ENCODE measurements around the gene RALGAPA1. TPM values are rescaled to one million over a fixed set of nuclear protein-coding genes. Genes with fewer than 3 reads are reported as not detected.

RALGAPA1 gene
- total and polyA plus RNA-seq, 2 donors (not counting 1 experiment from before 2014, with no cell fraction given) = 17.3 to 94.0 TPM

DNA sequence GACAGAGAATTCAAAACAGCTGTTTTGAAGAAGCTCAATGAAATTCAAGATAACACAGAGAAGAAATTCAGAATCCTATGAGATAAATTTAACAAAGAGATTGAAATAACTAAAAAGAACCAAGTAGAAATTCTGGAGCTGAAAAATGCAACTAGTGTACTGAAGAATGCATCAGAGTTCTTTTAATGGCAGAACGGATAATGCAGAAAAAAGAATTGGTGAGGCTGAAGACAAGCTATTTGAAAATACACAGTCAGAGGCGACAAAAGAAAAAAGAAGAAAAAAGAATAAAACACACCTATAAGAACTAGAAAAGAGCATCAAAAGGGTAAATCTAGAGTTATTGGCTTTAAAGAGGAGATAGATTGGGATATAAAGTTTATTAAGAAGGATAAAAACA lies 171.8 kb downstream of the RALGAPA1 start:
- DNase-seq (no peak), ATAC-seq (ENCODE audit: low read depth) (no peak)
- Histone ChIP-seq H4K20me1 (ENCODE audit: control insufficient read depth, insufficient read depth, low read length, poor library complexity, severe bottlenecking) (no peaks in the 10 kb centered on the region), H3K4me2 (replicated peaks; ENCODE audit: low read depth, low read length, poor library complexity, severe bottlenecking) (no peak overlapping the region), H3K9ac (ENCODE audit: low read length) (no peak overlapping the region), H2AFZ (ENCODE audit: insufficient read depth, low read depth, low read length, poor library complexity, severe bottlenecking) (no peak overlapping the region), H3K27ac (ENCODE audit: low read length in 2 of 2) (no peak overlapping the region), H3K4me1 (ENCODE audit: control insufficient read depth in 2 of 2, insufficient read depth in 2 of 2, low read length in 2 of 2) (no peaks in the 10 kb centered on the region), H3K79me2 (ENCODE audit: control insufficient read depth, insufficient read depth, low read length) (no peaks in the 10 kb centered on the region), H3K27me3 (replicated peaks in 1 of 4; ENCODE audit: control extremely low read depth in 1 of 4, control insufficient read depth in 3 of 4, insufficient read depth in 4 of 4, low read length in 3 of 4) (no peaks in the 10 kb centered on the region), H3K36me3 (replicated peaks in 1 of 2; ENCODE audit: control extremely low read depth in 1 of 2, control insufficient read depth in 1 of 2, extremely low read depth in 1 of 2, insufficient read depth in 2 of 2, low read length in 1 of 2) (peaks cover 9 to 12% of the 10 kb centered on the region in 2 experiments), H3K9me3 (ENCODE audit: control extremely low read depth in 1 of 3, control insufficient read depth in 2 of 3, insufficient read depth in 1 of 3, low read length in 2 of 3) (peaks cover 0 to 5% (median 2%) of the 10 kb centered on the region in 3 donors), H3K4me3 (ENCODE audit: control extremely low read depth in 1 of 5, extremely low read depth in 1 of 5, insufficient read depth in 1 of 5, low read depth in 2 of 5, low read length in 4 of 5) (no peak overlapping the region)
- ChIA-PET CTCF (no interaction called here), POLR2A (no interaction called here)
- Mint-ChIP-seq H3K4me1 (peaks cover 3% of the 10 kb centered on the region), H3K27ac (no peak overlapping the region), H3K9me3 (ENCODE audit: insufficient read depth) (peaks cover 3% of the 10 kb centered on the region), H3K4me3 (no peak overlapping the region), H3K27me3 (no peaks in the 10 kb centered on the region)
- intact Hi-C loops (cut with micrococcal nuclease) = no loop called here
- WGBS (ENCODE audit: insufficient coverage) = no CpG with 5 or more reads among the region's 2 CpGs
- TF ChIP-seq EZH2 (IDR thresholded peaks at IDR 0.05; ENCODE audit: borderline replicate concordance, insufficient read depth, low read depth, low read length, poor library complexity, severe bottlenecking) = no peak
- TF ChIP-seq, protein P1, sequence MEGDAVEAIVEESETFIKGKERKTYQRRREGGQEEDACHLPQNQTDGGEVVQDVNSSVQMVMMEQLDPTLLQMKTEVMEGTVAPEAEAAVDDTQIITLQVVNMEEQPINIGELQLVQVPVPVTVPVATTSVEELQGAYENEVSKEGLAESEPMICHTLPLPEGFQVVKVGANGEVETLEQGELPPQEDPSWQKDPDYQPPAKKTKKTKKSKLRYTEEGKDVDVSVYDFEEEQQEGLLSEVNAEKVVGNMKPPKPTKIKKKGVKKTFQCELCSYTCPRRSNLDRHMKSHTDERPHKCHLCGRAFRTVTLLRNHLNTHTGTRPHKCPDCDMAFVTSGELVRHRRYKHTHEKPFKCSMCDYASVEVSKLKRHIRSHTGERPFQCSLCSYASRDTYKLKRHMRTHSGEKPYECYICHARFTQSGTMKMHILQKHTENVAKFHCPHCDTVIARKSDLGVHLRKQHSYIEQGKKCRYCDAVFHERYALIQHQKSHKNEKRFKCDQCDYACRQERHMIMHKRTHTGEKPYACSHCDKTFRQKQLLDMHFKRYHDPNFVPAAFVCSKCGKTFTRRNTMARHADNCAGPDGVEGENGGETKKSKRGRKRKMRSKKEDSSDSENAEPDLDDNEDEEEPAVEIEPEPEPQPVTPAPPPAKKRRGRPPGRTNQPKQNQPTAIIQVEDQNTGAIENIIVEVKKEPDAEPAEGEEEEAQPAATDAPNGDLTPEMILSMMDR (IDR thresholded peaks at IDR 0.05) = no peak

DNA sequence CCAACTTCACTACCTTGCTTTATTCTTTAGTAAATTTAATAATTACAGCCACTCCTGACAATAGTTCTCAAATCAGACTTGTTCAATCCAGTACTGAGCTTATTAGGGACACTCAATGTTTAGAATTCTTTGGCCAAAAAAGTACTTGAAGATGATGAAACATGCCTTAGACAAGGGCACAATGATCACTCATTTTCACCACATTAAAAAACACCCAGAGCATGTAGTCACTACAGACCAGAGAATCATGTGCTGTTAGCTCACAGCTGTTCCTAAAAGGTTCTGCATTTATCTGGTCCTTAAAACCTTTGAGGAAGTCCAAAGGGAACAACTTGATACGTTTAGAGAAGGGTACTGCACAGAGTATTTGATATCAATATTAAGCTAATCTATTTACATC lies 176.4 kb downstream of the RALGAPA1 start:
- no peak overlapping the region for H3K27ac ChIP-seq (ENCODE audit: low read length in 2 of 2)
- ATAC-seq (ENCODE audit: low read depth) (no peak), DNase-seq (no peak)
- no peaks in the 10 kb centered on the region for H3K79me2 ChIP-seq (ENCODE audit: control insufficient read depth, insufficient read depth, low read length)
- H3K4me1 Mint-ChIP-seq = peaks cover 3% of the 10 kb centered on the region
- peaks cover 6 to 7% of the 10 kb centered on the region in 2 experiments for H3K36me3 ChIP-seq (replicated peaks in 1 of 2; ENCODE audit: control extremely low read depth in 1 of 2, control insufficient read depth in 1 of 2, extremely low read depth in 1 of 2, insufficient read depth in 2 of 2, low read length in 1 of 2)
- peaks cover 0 to 1% (median 0%) of the 10 kb centered on the region in 3 donors for H3K9me3 ChIP-seq (ENCODE audit: control extremely low read depth in 1 of 3, control insufficient read depth in 2 of 3, insufficient read depth in 1 of 3, low read length in 2 of 3)
- no peak for TF ChIP-seq EZH2 (IDR thresholded peaks at IDR 0.05; ENCODE audit: borderline replicate concordance, insufficient read depth, low read depth, low read length, poor library complexity, severe bottlenecking)
- TF ChIP-seq, protein P1 (IDR thresholded peaks at IDR 0.05) = no peak
- no CpG with 5 or more reads among the region's 1 CpG for WGBS (ENCODE audit: insufficient coverage)
- H3K4me1 ChIP-seq (ENCODE audit: control insufficient read depth in 2 of 2, insufficient read depth in 2 of 2, low read length in 2 of 2) = no peaks in the 10 kb centered on the region
- CTCF ChIA-PET = no interaction called here
- H2AFZ ChIP-seq (ENCODE audit: insufficient read depth, low read depth, low read length, poor library complexity, severe bottlenecking) = no peak overlapping the region
- POLR2A ChIA-PET = no interaction called here
- H3K4me3 ChIP-seq (ENCODE audit: control extremely low read depth in 1 of 5, extremely low read depth in 1 of 5, insufficient read depth in 1 of 5, low read depth in 2 of 5, low read length in 4 of 5) = no peak overlapping the region
- no peak overlapping the region for H3K4me2 ChIP-seq (replicated peaks; ENCODE audit: low read depth, low read length, poor library complexity, severe bottlenecking)
- intact Hi-C loops (cut with micrococcal nuclease) = no loop called here
- no peaks in the 10 kb centered on the region for H3K27me3 ChIP-seq (replicated peaks in 1 of 4; ENCODE audit: control extremely low read depth in 1 of 4, control insufficient read depth in 3 of 4, insufficient read depth in 4 of 4, low read length in 3 of 4)
- H3K9me3 Mint-ChIP-seq (ENCODE audit: insufficient read depth) = no peaks in the 10 kb centered on the region
- no peaks in the 10 kb centered on the region for H3K27me3 Mint-ChIP-seq
- H3K4me3 Mint-ChIP-seq = no peak overlapping the region
- H3K27ac Mint-ChIP-seq = no peak overlapping the region
- no peaks in the 10 kb centered on the region for H4K20me1 ChIP-seq (ENCODE audit: control insufficient read depth, insufficient read depth, low read length, poor library complexity, severe bottlenecking)
- no peak overlapping the region for H3K9ac ChIP-seq (ENCODE audit: low read length)
